NCI-H345 treated with DMSO at 0.1 percent for 48 hours (cell line): ENCODE results near the gene CHCHD2.
"Not testable (repeated sequence)": the region's sequence is repeated elsewhere in the genome, so short reads cannot be mapped to it uniquely, and the experiment has no call there.

Source experiments
- DNase-seq: peaks from one replicate; lab custom pipeline; 2025; ENCODE audit not compliant: unreplicated experiment; lab: John Stamatoyannopoulos, UW

The CHCHD2 gene

GRCh38 chr7:56083150-56083785 lies 23.0 kb downstream of the CHCHD2 start:
- no peak for DNase-seq

GRCh38 chr7:56081626-56082340 lies 24.5 kb downstream of the CHCHD2 start:
- DNase-seq, result no peak

- DNase-seq, result not testable (repeated sequence)
These were observed 25.4 kb downstream of the CHCHD2 start for GRCh38 chr7:56080726-56081435.

DNA sequence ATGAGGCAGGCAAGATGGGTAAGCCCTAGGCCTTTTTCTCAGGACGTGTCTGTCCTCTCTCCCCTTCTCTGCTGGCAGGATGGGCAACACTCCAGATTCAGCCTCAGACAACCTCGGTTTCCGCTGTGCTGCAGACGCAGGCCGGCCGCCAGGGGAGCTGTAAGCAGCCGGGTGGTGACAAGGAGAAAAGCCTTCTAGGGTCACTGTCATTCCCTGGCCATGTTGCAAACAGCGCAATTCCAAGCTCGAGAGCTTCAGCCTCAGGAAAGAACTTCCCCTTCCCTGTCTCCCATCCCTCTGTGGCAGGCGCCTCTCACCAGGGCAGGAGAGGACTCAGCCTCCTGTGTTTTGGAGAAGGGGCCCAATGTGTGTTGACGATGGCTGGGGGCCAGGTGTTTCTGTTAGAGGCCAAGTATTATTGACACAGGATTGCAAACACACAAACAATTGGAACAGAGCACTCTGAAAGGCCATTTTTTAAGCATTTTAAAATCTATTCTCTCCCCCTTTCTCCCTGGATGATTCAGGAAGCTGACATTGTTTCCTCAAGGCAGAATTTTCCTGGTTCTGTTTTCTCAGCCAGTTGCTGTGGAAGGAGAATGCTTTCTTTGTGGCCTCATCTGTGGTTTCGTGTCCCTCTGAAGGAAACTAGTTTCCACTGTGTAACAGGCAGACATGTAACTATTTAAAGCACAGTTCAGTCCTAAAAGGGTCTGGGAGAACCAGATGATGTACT lies 26.7 kb downstream of the CHCHD2 start:
- DNase-seq, result peak; percentile 82

GRCh38 chr7:56078196-56078595 lies 28.1 kb downstream of the CHCHD2 start:
- DNase-seq, result no peak

DNA sequence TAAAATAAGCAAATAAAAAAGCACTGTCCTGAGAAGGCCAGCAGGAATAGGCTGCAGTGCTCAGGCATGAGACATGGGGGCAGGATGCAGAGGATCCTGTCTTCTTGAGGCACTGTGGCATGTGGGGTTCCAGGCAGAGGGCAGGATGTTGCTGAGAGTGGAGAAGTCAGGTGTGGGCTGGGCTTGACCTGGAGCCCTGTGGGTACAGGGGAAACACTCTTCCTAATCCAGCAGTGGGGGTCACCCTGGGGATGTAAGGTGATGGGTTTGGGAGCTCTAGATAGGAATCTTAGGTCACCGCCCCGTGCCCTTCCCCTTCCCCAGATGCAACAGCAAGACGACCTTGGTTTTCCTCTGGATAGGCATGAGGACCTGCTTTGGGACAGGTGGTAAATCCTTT lies 28.6 kb downstream of the CHCHD2 start:
- no peak for DNase-seq

- peak; percentile 42 for DNase-seq
These were observed 31.9 kb downstream of the CHCHD2 start for GRCh38 chr7:56074371-56074791.

DNA sequence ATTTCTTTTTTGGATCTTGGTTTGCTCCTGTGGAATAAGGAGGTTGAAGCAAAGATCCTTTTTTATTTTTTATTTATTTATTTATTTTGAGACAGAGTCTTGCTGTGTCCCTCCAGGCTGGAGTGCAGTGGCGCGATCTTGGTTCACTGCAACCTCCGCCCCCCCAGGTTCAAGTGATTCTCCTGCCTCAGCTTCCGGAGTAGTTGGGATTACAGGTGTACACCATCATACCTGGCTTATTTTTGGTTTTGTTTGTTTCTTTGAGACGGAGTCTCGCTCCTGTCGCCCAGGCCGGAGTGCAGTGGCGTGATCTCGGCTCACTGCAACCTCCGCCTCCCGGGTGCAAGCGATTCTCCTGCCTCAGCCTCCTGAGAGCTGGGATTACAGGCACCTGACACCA lies 39.9 kb downstream of the CHCHD2 start:
- DNase-seq, result not testable (repeated sequence)

GRCh38 chr7:56063882-56064625 lies 42.2 kb downstream of the CHCHD2 start, which contains the start of gene SUMF2:
Gene SUMF2 (plus strand): TSS chr7:56064286. CDS start chr7:56064312, 26 bp downstream.
- peak; percentile 81 for DNase-seq

GRCh38 chr7:56063500-56063881 lies 42.8 kb downstream of the CHCHD2 start:
- no peak for DNase-seq

DNA sequence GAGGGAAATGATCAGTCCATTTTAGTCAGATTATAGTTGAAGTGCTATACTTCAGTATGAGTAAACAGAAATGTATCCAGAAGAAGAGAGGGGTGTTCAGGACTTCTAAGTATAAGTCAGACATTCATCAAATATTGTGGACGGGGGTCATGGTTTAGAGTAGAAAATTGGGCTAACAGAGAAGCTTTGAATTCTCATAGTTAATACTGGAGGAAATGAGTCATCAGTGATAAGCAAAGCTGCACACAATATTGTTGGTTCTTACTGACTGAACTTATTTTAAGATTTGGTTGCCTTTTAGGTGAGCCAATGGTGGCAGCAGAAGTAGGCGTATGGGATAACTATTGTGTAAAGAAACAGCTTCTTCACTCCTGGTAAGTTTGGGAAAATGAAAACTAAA lies 43.9 kb downstream of the CHCHD2 start:
- DNase-seq, result no peak

DNA sequence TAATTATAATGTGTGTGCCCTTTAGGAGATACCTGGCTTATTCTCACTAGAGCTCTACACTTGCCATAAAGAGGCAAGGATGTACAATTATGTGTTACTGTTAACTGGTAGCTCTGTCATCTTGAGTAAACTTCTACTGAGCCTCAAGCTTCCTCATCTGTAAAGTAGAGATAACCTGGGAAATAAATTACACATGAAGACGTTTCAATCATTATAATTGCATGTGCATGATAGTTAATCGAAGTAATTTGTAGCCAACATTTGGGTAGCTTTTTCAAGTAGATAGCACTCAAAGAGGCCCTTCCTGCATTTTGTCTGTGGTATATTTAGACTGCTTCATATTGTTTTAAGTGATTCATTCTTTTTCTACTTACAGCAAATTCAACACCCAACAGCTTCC lies 52.3 kb downstream of the CHCHD2 start:
- no peak for DNase-seq

GRCh38 chr7:56053379-56053778 lies 52.9 kb downstream of the CHCHD2 start:
- no peak for DNase-seq
